Spleen (tissue), 7 donors: Measurements from ENCODE around the gene DOCK6.

Experiments used
- CTCF ChIP-seq, 11 experiments: fragments of 200-600 bp in 7 of 11; fragments of 450-650 bp in 4 of 11; sonication (generic) in 4 of 11; IDR thresholded peaks in 8 of 11; conservative IDR thresholded peaks in 3 of 11; 1 replicate in 7 of 11; 2 replicates in 4 of 11; pipeline versions ENCODE4 v1.4.0 to v1.8.0; 2016 to 2021; ENCODE audit warnings: antibody characterized with exemption in 11 of 11, inconsistent platforms in 4 of 11, mild to moderate bottlenecking in 1 of 11
- POLR2A ChIP-seq, 3 donors: fragments of 450-650 bp; IDR thresholded peaks; one replicate each; pipeline ENCODE4 v1.5.1; 2017; ENCODE audit warnings: antibody characterized with exemption in 3 of 3, mild to moderate bottlenecking in 1 of 3
- donor health status: DM: no; HTN: no; CAD: no; lungs with moderate emphysema.
- donor health status: DM: no; HTN: no; CAD: no.
- donor health status: DM: no; HTN: no; CAD: no.

DNA sequence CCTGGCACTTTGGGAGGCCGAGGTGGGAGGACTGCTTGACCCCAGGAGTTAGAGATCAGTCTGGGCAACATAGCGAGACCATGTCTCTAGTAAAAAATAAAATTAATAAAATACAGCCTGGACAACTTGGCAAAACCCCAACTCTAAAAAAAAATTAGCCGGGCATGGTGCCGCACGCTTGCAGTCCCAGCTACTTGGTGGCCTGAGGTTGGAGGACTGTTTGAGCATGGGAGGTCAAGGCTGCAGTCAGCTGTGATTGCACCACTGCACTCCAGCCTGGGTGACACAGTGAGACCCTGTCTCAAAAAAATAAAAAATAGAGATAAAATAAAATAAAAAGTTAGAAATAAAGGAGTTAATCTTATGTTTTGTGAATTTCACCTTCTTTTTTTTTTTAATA is 91.2 kb downstream of the DOCK6 start:
- TF ChIP-seq CTCF (IDR thresholded peaks at IDR 0.05 in 8 of 11, conservative IDR thresholded peaks at IDR 0.05 in 3 of 11) (no peak), POLR2A (IDR thresholded peaks at IDR 0.05) (no peak)
